Measurements from ENCODE around the gene IQGAP2.
"Not testable (repeated sequence)": the region's sequence is repeated elsewhere in the genome, so short reads cannot be mapped to it uniquely, and the experiment has no call there.

Gene IQGAP2

GRCh38 chr5:76652809-76653414 lies 249.8 kb downstream of the IQGAP2 start:
- no peak for DNase-seq (ENCODE audit: low read depth in 2 of 2)

DNA sequence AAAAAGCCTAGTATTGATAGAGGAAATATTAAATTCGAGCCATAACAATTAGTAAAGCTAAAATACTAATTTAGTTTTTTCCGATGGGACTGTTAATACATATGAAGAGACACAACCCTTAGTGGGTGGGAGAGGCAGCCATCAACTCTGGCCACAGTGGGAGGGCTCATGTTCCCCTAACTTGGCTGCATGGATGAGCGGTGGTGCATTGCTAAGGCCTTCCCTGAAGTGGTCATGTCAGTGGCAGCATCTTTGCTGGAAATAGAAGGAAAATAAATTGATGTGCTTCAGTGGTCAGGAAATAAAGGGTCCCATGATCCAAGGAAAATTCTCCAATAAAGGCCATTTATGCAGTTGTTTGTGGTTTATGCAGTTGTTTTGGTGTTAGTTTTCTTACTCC lies 254.0 kb downstream of the IQGAP2 start:
- DNase-seq (ENCODE audit: low read depth in 2 of 2): no peak

DNA sequence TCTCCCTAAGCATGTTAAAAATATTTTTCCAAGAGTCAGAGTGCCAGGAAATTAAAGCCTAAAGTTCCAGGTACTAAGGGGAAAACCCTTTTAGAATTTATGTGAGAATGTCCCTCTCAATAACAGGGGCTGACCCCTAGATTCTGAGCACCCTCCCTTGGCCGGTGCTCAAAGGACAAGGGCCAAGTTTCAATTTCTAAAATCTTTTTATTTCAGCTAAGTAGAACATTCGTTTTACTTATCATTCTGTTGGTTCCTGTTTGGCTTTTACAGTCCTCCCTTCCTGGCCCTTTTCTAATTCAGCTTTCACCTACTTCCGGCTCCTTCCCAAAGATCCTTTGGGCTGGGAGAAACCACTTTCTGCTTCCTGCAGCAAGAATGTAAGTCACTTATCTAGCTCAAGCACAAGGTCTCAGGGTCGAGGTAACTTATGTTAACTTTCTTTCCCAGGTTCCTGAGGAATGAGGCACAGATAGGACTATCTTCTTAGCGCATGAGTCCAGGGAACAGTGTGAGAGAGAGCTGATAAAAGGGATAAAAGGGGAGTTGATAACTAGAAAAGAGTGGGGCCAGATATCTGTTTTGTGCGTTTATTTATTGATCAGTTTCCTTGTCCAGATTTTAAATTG lies 254.7 kb downstream of the IQGAP2 start:
- no peak for DNase-seq (ENCODE audit: low read depth in 2 of 2)

DNA sequence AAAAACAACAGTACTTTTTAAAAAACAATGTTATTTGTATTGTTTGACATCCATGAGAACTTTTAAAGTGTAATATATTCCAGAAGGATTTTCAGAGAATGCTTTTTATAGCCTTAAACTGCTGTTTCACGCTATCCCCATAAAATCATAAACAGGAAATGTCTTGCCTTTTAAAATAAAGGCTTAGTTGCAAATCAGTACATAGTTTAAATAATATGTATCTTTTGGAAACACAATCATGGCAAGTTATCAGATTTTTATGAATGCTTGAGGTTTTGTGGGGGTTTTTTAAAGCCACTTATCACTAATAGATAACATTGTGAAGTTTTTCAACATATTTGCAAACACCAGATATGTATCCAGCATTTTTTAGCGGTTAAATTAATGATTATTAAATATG lies 257.3 kb downstream of the IQGAP2 start:
- DNase-seq (ENCODE audit: low read depth in 2 of 2): no peak

- DNase-seq (ENCODE audit: low read depth in 2 of 2): no peak
Measured at GRCh38 chr5:76662521-76662920, 259.4 kb downstream of the IQGAP2 start.

- no peak for DNase-seq (ENCODE audit: low read depth in 2 of 2)
Measured at GRCh38 chr5:76663573-76663972, 260.5 kb downstream of the IQGAP2 start.

- no peak for DNase-seq (ENCODE audit: low read depth in 2 of 2)
Measured at GRCh38 chr5:76664079-76664478, 261.0 kb downstream of the IQGAP2 start.

DNA sequence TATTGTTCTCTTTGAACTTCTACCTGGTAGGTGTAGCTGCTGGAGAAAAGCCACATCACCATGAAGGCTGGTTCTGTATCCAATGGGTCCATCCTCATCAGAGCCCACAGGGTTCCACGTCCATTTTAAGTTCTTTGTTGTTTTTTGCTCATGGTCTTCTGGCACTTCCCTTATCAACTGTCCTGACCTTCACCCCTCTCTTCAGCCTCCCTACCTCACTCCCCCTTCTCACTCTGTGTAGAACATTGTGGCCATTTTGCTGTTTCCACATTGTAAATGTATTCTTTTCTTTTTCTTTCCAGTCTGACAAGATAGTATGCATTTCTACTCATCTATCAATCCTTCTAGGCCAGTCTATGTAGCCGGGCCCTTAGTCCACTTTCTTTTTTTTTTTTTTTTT lies 264.4 kb downstream of the IQGAP2 start:
- DNase-seq (ENCODE audit: low read depth in 2 of 2): no peak

GRCh38 chr5:76669245-76669644 lies 266.2 kb downstream of the IQGAP2 start:
- no peak for DNase-seq (ENCODE audit: low read depth in 2 of 2)

- DNase-seq (ENCODE audit: low read depth in 2 of 2): no peak
Measured at GRCh38 chr5:76670508-76670907, 267.4 kb downstream of the IQGAP2 start.

GRCh38 chr5:76672242-76672641 lies 269.2 kb downstream of the IQGAP2 start:
- no peak for DNase-seq (ENCODE audit: low read depth in 2 of 2)

GRCh38 chr5:76673125-76673524 lies 270.0 kb downstream of the IQGAP2 start:
- DNase-seq (ENCODE audit: low read depth in 2 of 2): no peak

DNA sequence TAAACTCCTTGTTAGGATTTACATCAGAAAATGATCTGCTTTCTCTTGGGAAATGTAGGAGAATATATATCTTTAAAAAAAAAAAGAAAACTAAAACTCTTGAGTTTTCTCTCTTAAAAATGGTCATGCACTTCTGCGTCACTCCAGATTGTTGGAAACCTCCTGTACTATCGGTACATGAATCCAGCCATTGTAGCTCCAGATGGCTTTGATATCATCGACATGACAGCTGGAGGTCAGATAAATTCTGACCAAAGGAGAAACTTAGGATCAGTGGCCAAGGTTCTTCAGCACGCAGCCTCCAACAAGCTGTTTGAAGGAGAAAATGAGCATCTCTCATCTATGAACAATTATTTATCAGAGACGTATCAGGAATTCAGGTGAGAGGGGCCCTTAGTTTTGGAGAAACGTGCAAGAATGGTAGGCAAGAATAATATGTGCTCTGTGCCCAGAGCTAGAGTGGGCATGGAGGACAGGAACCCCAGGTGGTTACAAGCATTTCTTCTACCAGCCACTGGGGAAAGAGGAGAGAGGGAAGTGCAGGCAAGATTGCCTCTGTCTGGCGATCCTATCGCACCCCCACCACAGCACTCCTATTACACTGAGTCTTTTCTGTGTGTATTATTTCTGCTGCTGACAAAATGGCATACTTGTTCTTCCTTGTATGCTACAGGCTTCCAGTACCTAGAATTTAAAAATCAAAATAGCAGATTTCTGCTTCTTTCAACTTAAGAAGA lies 271.4 kb downstream of the IQGAP2 start:
- DNase-seq (ENCODE audit: low read depth in 2 of 2): no peak

DNA sequence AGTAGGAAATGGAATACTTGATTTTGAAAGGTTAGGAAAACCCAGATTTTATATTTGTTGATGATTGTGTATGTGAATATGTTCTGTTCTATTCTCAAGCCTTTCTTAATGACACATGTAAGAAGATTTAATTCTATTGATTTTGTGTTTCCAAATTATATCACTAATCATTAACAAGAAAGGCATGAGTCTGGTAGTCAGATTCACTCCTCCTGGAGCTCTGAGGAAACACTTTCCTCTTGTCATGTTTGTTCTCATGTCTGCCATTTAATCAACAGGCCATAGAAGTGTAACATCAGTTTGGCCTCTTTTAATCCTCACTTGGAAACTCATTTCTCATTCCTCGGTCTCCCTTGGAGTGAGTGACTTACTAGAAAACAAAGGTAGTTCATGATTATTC lies 272.3 kb downstream of the IQGAP2 start:
- DNase-seq (ENCODE audit: low read depth in 2 of 2): no peak

DNA sequence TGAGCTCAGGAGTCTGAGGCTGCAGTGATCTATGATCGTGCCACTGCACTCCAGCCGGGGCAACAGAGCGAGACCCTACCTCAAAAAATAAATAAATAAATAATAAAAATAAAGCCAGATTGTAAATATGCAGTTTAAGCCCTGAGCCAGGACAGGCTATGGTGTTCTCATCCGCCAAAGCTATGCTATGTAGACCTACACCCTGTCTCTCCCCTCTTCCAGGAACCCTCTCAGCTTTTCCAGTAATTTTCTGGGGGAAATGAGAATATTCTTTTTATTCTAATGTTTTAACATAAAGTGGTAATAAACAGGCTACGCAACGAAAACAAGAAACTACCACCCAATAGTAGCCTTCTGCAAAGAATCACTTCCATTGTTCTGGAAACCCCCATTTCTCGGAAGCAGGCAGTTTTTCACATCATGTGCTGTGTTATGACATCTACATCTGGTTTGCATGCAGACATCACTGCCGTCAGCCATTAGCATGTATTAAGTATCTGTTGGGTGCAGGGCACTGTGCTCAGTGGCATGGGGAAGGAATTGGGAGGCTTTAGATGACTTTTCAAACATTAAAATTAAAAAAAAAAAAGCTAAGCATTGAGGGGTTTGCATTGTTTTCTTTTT lies 274.9 kb downstream of the IQGAP2 start:
- no peak for DNase-seq (ENCODE audit: low read depth in 2 of 2)

DNA sequence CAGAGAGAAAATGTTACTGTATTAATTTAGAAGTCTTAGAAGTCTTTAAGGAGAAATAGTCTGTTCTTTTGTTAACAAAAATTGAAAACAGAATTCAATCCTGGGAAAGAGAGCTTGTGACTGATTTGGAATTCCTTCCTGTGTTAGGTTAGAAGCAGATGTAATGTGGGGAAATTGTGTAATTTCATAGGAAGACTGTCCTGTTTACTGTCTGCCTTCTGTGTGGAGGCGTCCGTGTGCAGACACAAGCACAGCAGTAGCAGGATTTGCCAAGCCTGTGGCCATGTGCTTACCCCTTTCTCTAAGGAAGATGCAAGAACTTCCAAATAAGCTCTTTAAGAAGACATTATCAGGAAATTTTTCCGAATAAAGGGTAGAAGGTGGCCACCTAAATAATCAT lies 276.1 kb downstream of the IQGAP2 start:
- DNase-seq (ENCODE audit: low read depth in 2 of 2): no peak

DNA sequence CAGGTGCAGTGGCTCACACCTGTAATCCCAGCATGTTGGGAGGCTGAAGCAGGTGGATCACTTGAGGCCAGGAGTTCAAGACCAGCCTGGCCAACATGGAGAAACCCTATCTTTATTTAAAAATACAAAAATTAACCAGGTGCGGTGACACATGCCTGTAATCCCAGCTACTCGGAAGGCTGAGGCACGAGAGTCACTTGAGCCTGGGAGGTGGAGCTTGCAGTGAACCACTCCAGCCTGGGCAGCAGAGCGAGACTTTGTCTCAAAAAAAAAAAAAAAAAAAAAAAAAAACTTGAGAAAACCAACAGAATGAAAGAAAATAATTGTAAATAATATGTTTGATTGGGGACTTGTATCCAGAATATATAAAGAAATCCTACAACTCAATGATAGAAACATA lies 277.7 kb downstream of the IQGAP2 start:
- DNase-seq (ENCODE audit: low read depth in 2 of 2): not testable (repeated sequence)

DNA sequence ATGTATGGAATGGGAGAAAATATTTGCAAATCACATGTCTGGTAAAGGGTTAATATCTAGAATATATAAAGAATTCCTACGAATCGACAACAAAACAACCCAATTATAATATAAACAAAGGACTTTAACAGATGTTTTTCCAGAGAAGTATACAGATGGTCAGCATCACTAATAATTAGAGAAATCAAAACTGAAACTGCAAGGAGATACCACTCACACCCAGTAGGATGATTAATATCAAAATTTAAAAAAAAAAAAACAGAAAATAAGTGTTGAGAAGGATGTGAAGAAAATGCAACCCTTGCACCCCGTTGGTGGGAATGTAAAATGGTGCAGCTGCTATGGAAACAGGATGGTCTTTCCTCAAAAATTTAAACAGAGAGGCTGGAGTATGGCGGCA lies 278.2 kb downstream of the IQGAP2 start:
- DNase-seq (ENCODE audit: low read depth in 2 of 2): no peak

- no peak for DNase-seq (ENCODE audit: low read depth in 2 of 2)
Measured at GRCh38 chr5:76682387-76682786, 279.3 kb downstream of the IQGAP2 start.

- DNase-seq (ENCODE audit: low read depth in 2 of 2): no peak
Measured at GRCh38 chr5:76683816-76684731, 281.0 kb downstream of the IQGAP2 start.

GRCh38 chr5:76684756-76685519 lies 281.9 kb downstream of the IQGAP2 start:
- no peak for DNase-seq (ENCODE audit: low read depth in 2 of 2)
